ENCODE measurements around the gene AGXT2. TPM values are rescaled to one million over a fixed set of nuclear protein-coding genes. Genes with fewer than 3 reads are reported as not detected.
"Not testable (repeated sequence)": the region's sequence is repeated elsewhere in the genome, so short reads cannot be mapped to it uniquely, and the experiment has no call there.

The AGXT2 gene
- total RNA-seq, 3 donors from 2014 or later (not counting 1 experiment from before 2014, with no cell fraction given) = not detected

DNA sequence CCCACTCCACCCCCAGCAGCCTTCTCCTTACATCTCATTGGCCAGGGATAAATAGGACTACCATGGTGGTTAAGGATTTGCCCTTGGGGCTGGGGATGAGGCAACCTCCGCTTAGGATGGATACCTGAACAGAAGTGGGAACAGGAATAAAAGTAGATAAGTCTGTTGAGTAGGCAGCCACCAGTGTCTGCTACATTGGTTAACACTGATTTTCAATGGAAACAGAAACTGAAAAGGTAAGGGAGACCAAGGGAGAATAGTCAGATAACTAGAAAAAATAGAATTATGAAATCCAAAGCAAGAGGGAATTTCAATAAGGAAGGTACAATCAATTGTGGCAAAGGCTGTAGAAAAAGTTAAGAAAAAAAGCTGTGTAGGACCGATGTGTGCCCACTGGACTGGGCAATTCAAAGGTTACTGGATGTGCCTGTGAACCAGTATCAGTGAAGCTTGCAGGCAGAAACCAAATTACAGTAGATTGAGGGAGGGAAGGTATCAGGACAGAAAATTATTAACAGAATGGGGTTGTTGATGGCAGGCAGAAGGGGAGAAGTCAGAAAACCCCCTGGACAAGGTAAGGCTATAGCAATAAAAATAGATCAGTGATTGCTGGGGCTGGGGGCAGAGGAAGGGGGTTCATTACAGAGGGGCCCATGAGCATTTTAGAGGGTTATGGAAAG is 69.7 kb downstream of the AGXT2 start:
- peaks cover 0 to 13% of the 10 kb centered on the region in 2 donors for H3K27me3 Mint-ChIP-seq (ENCODE audit: low read depth in 2 of 2)
- Histone ChIP-seq H3K4me1 (ENCODE audit: control insufficient read depth, insufficient read depth, low read length) (no peaks in the 10 kb centered on the region), H3K4me3 (ENCODE audit: low read length) (no peak overlapping the region), H3K36me3 (ENCODE audit: control insufficient read depth, insufficient read depth, low read length) (no peaks in the 10 kb centered on the region), H3K27ac (ENCODE audit: low read length) (no peak overlapping the region), H3K27me3 (ENCODE audit: control insufficient read depth, insufficient read depth, low read length) (no peaks in the 10 kb centered on the region), H3K9me3 (ENCODE audit: control insufficient read depth, insufficient read depth, low read length) (no peaks in the 10 kb centered on the region)
- 89% methylated on average over 1 of the region's 2 CpGs for WGBS (ENCODE audit: insufficient coverage)
- TF ChIP-seq, protein P1, sequence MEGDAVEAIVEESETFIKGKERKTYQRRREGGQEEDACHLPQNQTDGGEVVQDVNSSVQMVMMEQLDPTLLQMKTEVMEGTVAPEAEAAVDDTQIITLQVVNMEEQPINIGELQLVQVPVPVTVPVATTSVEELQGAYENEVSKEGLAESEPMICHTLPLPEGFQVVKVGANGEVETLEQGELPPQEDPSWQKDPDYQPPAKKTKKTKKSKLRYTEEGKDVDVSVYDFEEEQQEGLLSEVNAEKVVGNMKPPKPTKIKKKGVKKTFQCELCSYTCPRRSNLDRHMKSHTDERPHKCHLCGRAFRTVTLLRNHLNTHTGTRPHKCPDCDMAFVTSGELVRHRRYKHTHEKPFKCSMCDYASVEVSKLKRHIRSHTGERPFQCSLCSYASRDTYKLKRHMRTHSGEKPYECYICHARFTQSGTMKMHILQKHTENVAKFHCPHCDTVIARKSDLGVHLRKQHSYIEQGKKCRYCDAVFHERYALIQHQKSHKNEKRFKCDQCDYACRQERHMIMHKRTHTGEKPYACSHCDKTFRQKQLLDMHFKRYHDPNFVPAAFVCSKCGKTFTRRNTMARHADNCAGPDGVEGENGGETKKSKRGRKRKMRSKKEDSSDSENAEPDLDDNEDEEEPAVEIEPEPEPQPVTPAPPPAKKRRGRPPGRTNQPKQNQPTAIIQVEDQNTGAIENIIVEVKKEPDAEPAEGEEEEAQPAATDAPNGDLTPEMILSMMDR (IDR thresholded peaks at IDR 0.05) = no peak
- intact Hi-C loops (cut with micrococcal nuclease) = no loop called here
- no peak overlapping the region for H3K27ac Mint-ChIP-seq
- H3K36me3 Mint-ChIP-seq = no peaks in the 10 kb centered on the region
- no peaks in the 10 kb centered on the region for H3K4me1 Mint-ChIP-seq
- no peaks in the 10 kb centered on the region for H3K9me3 Mint-ChIP-seq
- ATAC-seq (no peak), DNase-seq (no peak)
- H3K4me3 Mint-ChIP-seq = no peak overlapping the region

DNA sequence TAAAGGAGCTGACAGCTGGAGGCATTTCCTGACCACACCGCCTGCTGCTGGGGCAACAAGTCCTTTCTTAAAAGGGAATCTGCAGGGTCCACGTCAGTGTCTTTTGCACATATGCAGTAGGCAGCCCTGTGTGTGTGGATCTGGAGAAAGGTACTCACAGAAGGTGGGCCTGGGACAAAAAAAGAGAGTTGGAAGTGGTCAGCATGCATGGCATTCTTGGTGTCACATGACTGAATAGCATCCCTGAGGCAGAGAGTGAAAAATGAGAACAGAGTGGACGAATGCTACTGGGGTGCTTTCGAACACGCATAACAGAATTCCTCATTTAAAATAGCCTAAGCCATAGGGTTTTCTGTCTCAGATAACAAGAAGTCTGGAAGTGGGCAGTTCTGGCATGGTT is 71.4 kb downstream of the AGXT2 start:
- intact Hi-C loops (cut with micrococcal nuclease) = no loop called here
- no peaks in the 10 kb centered on the region for H3K9me3 ChIP-seq (ENCODE audit: control insufficient read depth, insufficient read depth, low read length)
- ATAC-seq (no peak), DNase-seq (no peak)
- H3K36me3 Mint-ChIP-seq = no peaks in the 10 kb centered on the region
- H3K4me1 Mint-ChIP-seq = no peaks in the 10 kb centered on the region
- no peak overlapping the region for H3K4me3 ChIP-seq (ENCODE audit: low read length)
- H3K27ac ChIP-seq (ENCODE audit: low read length) = no peak overlapping the region
- no peak overlapping the region for H3K27ac Mint-ChIP-seq
- H3K4me1 ChIP-seq (ENCODE audit: control insufficient read depth, insufficient read depth, low read length) = no peaks in the 10 kb centered on the region
- 96% methylated on average over 5 of the region's 5 CpGs for WGBS (ENCODE audit: insufficient coverage)
- TF ChIP-seq, protein P1 (IDR thresholded peaks at IDR 0.05) = no peak
- H3K36me3 ChIP-seq (ENCODE audit: control insufficient read depth, insufficient read depth, low read length) = no peaks in the 10 kb centered on the region
- H3K27me3 Mint-ChIP-seq (ENCODE audit: low read depth in 2 of 2) = peaks cover 0 to 13% of the 10 kb centered on the region in 2 donors
- no peaks in the 10 kb centered on the region for H3K9me3 Mint-ChIP-seq
- H3K4me3 Mint-ChIP-seq = no peak overlapping the region
- no peaks in the 10 kb centered on the region for H3K27me3 ChIP-seq (ENCODE audit: control insufficient read depth, insufficient read depth, low read length)

GRCh38 chr5:34971655-34972054 is 76.1 kb downstream of the AGXT2 start:
- H3K36me3 ChIP-seq (ENCODE audit: control insufficient read depth, insufficient read depth, low read length); H3K4me1 ChIP-seq (ENCODE audit: control insufficient read depth, insufficient read depth, low read length); H3K4me3 Mint-ChIP-seq; H3K9me3 ChIP-seq (ENCODE audit: control insufficient read depth, insufficient read depth, low read length); H3K27me3 Mint-ChIP-seq (ENCODE audit: low read depth in 2 of 2); H3K36me3 Mint-ChIP-seq; H3K27ac Mint-ChIP-seq; ATAC-seq; H3K27me3 ChIP-seq (ENCODE audit: control insufficient read depth, insufficient read depth, low read length); H3K9me3 Mint-ChIP-seq; H3K4me1 Mint-ChIP-seq; DNase-seq; H3K4me3 ChIP-seq (ENCODE audit: low read length); intact Hi-C loops (cut with micrococcal nuclease); H3K27ac ChIP-seq (ENCODE audit: low read length): not testable (repeated sequence)
- WGBS (ENCODE audit: insufficient coverage) = no CpG with 5 or more reads among the region's 4 CpGs

GRCh38 chr5:34970552-34970951 is 77.2 kb downstream of the AGXT2 start:
- Mint-ChIP-seq H3K9me3 (peaks cover 0 to 13% of the 10 kb centered on the region in 2 donors), H3K36me3 (peaks cover 13% of the 10 kb centered on the region), H3K4me1 (no peaks in the 10 kb centered on the region), H3K27me3 (ENCODE audit: low read depth in 2 of 2) (peaks cover 0 to 3% of the 10 kb centered on the region in 2 donors), H3K27ac (no peak overlapping the region), H3K4me3 (no peak overlapping the region)
- Histone ChIP-seq H3K9me3 (ENCODE audit: control insufficient read depth, insufficient read depth, low read length) (no peaks in the 10 kb centered on the region), H3K36me3 (ENCODE audit: control insufficient read depth, insufficient read depth, low read length) (no peaks in the 10 kb centered on the region), H3K27me3 (ENCODE audit: control insufficient read depth, insufficient read depth, low read length) (no peaks in the 10 kb centered on the region), H3K4me1 (ENCODE audit: control insufficient read depth, insufficient read depth, low read length) (no peaks in the 10 kb centered on the region), H3K27ac (ENCODE audit: low read length) (no peak overlapping the region), H3K4me3 (ENCODE audit: low read length) (no peak overlapping the region)
- intact Hi-C loops (cut with micrococcal nuclease) = no loop called here
- TF ChIP-seq, protein P1 (IDR thresholded peaks at IDR 0.05) = no peak
- ATAC-seq = no peak
- WGBS (ENCODE audit: insufficient coverage) = 100% methylated on average over 1 of the region's 1 CpG
- DNase-seq = no peak
